A549 (cell line): ENCODE data around the gene SLC30A1. TPM values are rescaled to one million over a fixed set of nuclear protein-coding genes. Genes with fewer than 3 reads are reported as not detected.
"Not testable (repeated sequence)": the region's sequence is repeated elsewhere in the genome, so short reads cannot be mapped to it uniquely, and the experiment has no call there.

Experiments used
- ATAC-seq, 2 experiments: fragments of 200-7000 bp in 1 of 2; fragments of >200 bp in 1 of 2; cut with Nextera tagmentation in 1 of 2; cut with Tn5 transposase in 1 of 2; 3 replicates each; pipeline versions ENCODE4 v1.8.0 to v1.9.1; 2018 to 2020; ENCODE audit warnings: mild to moderate bottlenecking in 1 of 2, moderate library complexity in 1 of 2
- CTCF ChIA-PET: fragments of 300-600 bp; sonication (Branson Sonifier 250); formaldehyde crosslinking; extraction: SDS; loops from one replicate; lab custom pipeline; 2021; ENCODE audit warnings: antibody characterized with exemption, inconsistent platforms; lab: Yijun Ruan, JAX
- POLR2A ChIA-PET: fragments of 350-600 bp; formaldehyde crosslinking; extraction: SDS; loops from one replicate; lab custom pipeline; 2021; ENCODE audit warnings: antibody characterized with exemption, inconsistent platforms; lab: Yijun Ruan, JAX
- DNase-seq, 2 experiments: peaks; one replicate each; pipeline versions ENCODE4 v3.0.0 to v3.0.0-alpha.2; 2011 to 2016; ENCODE audit warnings: low read depth in 1 of 2, low spot score in 1 of 2
- FAIRE-seq: peaks from 2 replicates; lab custom pipeline; 2011; peaks lifted over from hg19 to GRCh38; lab: Jason Lieb, UNC
- H3K27ac ChIP-seq, 2 experiments: fragments of >200 bp; sonication (Bioruptor Twin); formaldehyde crosslinking; 3 replicates each; pipeline ENCODE4 v1.5.1; 2016 to 2017
- H3K4me1 ChIP-seq: fragments of >200 bp; sonication (Bioruptor Twin); formaldehyde crosslinking; 3 replicates; pipeline ENCODE4 v1.6.1; 2016
- H3K4me2 ChIP-seq: fragments of >200 bp; sonication (Bioruptor Twin); formaldehyde crosslinking; 3 replicates; pipeline ENCODE4 v1.6.1; 2016
- H3K4me3 ChIP-seq: fragments of >200 bp; sonication (Bioruptor Twin); formaldehyde crosslinking; 3 replicates; pipeline ENCODE4 v1.5.1; 2016
- H3K9me3 ChIP-seq: fragments of >200 bp; sonication (Bioruptor Twin); formaldehyde crosslinking; 3 replicates; pipeline ENCODE4 v1.6.1; 2016
- BCL3 ChIP-seq: fragments of >200 bp; sonication (Bioruptor Twin); formaldehyde crosslinking; IDR thresholded peaks from 3 replicates; pipeline ENCODE4 v1.6.1; 2016
- CHD2 ChIP-seq: fragments of 150-350 bp; IDR thresholded peaks from 2 replicates; pipeline ENCODE4 v1.6.1; 2014; ENCODE audit warnings: low read length; ENCODE audit not compliant: partially characterized antibody
- FOSL2 ChIP-seq, 2 experiments: fragments of 450-650 bp in 1 of 2; fragments of >200 bp in 1 of 2; sonication (Bioruptor Twin) in 1 of 2; formaldehyde crosslinking; IDR thresholded peaks; 2 replicates each; pipeline versions ENCODE4 v1.5.0 to v1.6.1; 2016 to 2020; ENCODE audit warnings: mild to moderate bottlenecking in 1 of 2, moderate library complexity in 1 of 2
- GATA3 ChIP-seq: IDR thresholded peaks from 2 replicates; pipeline ENCODE4 v1.6.1; 2012; ENCODE audit warnings: borderline replicate concordance
- HDAC2 ChIP-seq: fragments of 200-600 bp; sonication (generic); IDR thresholded peaks from 2 replicates; pipeline ENCODE4 v1.6.1; 2016
- HES2 ChIP-seq: fragments of >200 bp; sonication (Bioruptor Twin); formaldehyde crosslinking; IDR thresholded peaks from 2 replicates; pipeline ENCODE4 v1.6.1; 2016
- HEYL ChIP-seq: fragments of 250-450 bp; sonication (Bioruptor Pico); IDR thresholded peaks from 2 replicates; pipeline ENCODE4 v1.8.0; 2021; ENCODE audit warnings: mild to moderate bottlenecking, moderate library complexity
- HMGXB4 ChIP-seq: fragments of 250-450 bp; sonication (Bioruptor Pico); IDR thresholded peaks from 2 replicates; pipeline ENCODE4 v1.5.0; 2021; ENCODE audit warnings: mild to moderate bottlenecking, moderate library complexity, borderline replicate concordance
- HOXB13 ChIP-seq: fragments of 250-450 bp; sonication (Bioruptor Pico); IDR thresholded peaks from 2 replicates; pipeline ENCODE4 v1.5.0; 2020; ENCODE audit warnings: low read depth, mild to moderate bottlenecking, moderate library complexity
- HOXB5 ChIP-seq: fragments of 250-450 bp; sonication (Bioruptor Pico); IDR thresholded peaks from 2 replicates; pipeline ENCODE4 v1.5.0; 2020; ENCODE audit warnings: mild to moderate bottlenecking, moderate library complexity
- JUN ChIP-seq, 2 experiments: fragments of >200 bp; sonication (Bioruptor Twin); formaldehyde crosslinking; IDR thresholded peaks; 2 replicates in 1 of 2; 3 replicates in 1 of 2; pipeline ENCODE4 v1.6.1; 2016 to 2017
- KDM5A ChIP-seq: fragments of 200-600 bp; sonication (generic); IDR thresholded peaks from 2 replicates; pipeline ENCODE4 v1.6.1; 2016; ENCODE audit warnings: antibody characterized with exemption, mild to moderate bottlenecking
- MAX ChIP-seq: IDR thresholded peaks from 2 replicates; pipeline ENCODE4 v1.6.1; 2012
- PHF8 ChIP-seq: fragments of 200-600 bp; sonication (generic); IDR thresholded peaks from 2 replicates; pipeline ENCODE4 v1.6.1; 2016; ENCODE audit warnings: low read depth, mild to moderate bottlenecking, antibody characterized with exemption, moderate library complexity, borderline replicate concordance
- POLR2AphosphoS2 ChIP-seq: conservative IDR thresholded peaks from 2 replicates; pipeline ENCODE4 v1.6.1; 2012; ENCODE audit warnings: low read length, improper control_type of control experiment, inconsistent platforms
- RAD21 ChIP-seq, 2 experiments: fragments of >200 bp in 1 of 2; sonication (Bioruptor Twin) in 1 of 2; formaldehyde crosslinking in 1 of 2; IDR thresholded peaks in 1 of 2; conservative IDR thresholded peaks in 1 of 2; 2 replicates in 1 of 2; 3 replicates in 1 of 2; pipeline ENCODE4 v1.6.1; 2012 to 2018; ENCODE audit warnings: inconsistent platforms in 1 of 2
- RCOR1 ChIP-seq: fragments of 150-350 bp; IDR thresholded peaks from 2 replicates; pipeline ENCODE4 v1.6.1; 2014; ENCODE audit warnings: antibody characterized with exemption, low read length, low read depth
- RFX5 ChIP-seq: fragments of 450-650 bp; IDR thresholded peaks from 2 replicates; pipeline ENCODE4 v1.7.1; 2014; ENCODE audit warnings: antibody characterized with exemption, mild to moderate bottlenecking, moderate library complexity
- SMC3 ChIP-seq: fragments of >200 bp; sonication (Bioruptor Twin); formaldehyde crosslinking; IDR thresholded peaks from 3 replicates; pipeline ENCODE4 v1.6.1; 2018; ENCODE audit warnings: inconsistent platforms
- TFCP2L1 ChIP-seq: fragments of 250-450 bp; sonication (Bioruptor Pico); IDR thresholded peaks from 2 replicates; pipeline ENCODE4 v1.5.0; 2021; ENCODE audit warnings: mild to moderate bottlenecking
- USF2 ChIP-seq: fragments of 450-650 bp; IDR thresholded peaks from 2 replicates; pipeline ENCODE4 v1.6.1; 2014; ENCODE audit warnings: antibody characterized with exemption
- ZNF302 ChIP-seq: fragments of 250-450 bp; sonication (Bioruptor Pico); IDR thresholded peaks from 2 replicates; pipeline ENCODE4 v1.9.0; 2021; ENCODE audit warnings: inconsistent platforms, mild to moderate bottlenecking, moderate library complexity
- WGBS: methylation state at CpG from one replicate; pipeline ENCODE4 v1.1.6; 2017; ENCODE audit errors: missing lambda C conversion rate; 5-methylcytosine and 5-hydroxymethylcytosine counted together
- polyA plus RNA-seq, 4 experiments: library from polyadenylated mRNA; depleted of rRNA in 3 of 4; stranded (reverse); fragments of >200 nt; fragmentation: RNase III in 1 of 4; extraction: RNeasy Plus Mini Kit Qiagen cat#74134 plus additional on column Dnase treatment in 1 of 4; gene quantifications; 2 replicates in 3 of 4; 3 replicates in 1 of 4; pipeline ENCODE4 v1.2.3, GENCODE V29; 2011 to 2017

SLC30A1 gene
- polyA plus RNA-seq, 2 of the 4 experiments (the other 2 are of a cell fraction) = 20.6 to 27.0 TPM

- no peak for TF ChIP-seq USF2
Observed at GRCh38 chr1:211541278-211541677, 37.7 kb downstream of the SLC30A1 start (continued).

GRCh38 chr1:211540824-211541223 lies 38.1 kb downstream of the SLC30A1 start:
- POLR2A ChIA-PET = not testable (repeated sequence)
- CTCF ChIA-PET = interaction anchor here (1.6 to 2.6 kb wide), 2 partner anchors 11 to 26 kb away, joined by 5 to 11 read pairs; no protein-coding TSS in a partner anchor
- 0% methylated on average over 1 of the region's 1 CpG for WGBS

GRCh38 chr1:211538287-211538686 lies 40.7 kb downstream of the SLC30A1 start:
- ATAC-seq = no peak
- H3K27ac ChIP-seq = no peak overlapping the region
- TF ChIP-seq ZNF302 (CRISPR knock-in tag) = no peak
- no peak for TF ChIP-seq CHD2
- no peak for TF ChIP-seq FOSL2 (IDR thresholded peaks at IDR 0.05)
- TF ChIP-seq FOSL2 (CRISPR knock-in tag; IDR thresholded peaks at IDR 0.05) = no peak
- TF ChIP-seq HMGXB4 (CRISPR knock-in tag) = no peak
- TF ChIP-seq MAX = no peak
- no peak for TF ChIP-seq HDAC2
- TF ChIP-seq SMC3 = no peak
- ChIA-PET CTCF (interaction anchor here (1.3 to 2.4 kb wide), 4 partner anchors 21 to 215 kb away, joined by 5 to 10 read pairs (median 8); no protein-coding TSS in a partner anchor), POLR2A (interaction anchor here (0.6 kb wide), 1 partner anchor 23 kb away, joined by 3 read pairs; no protein-coding TSS in a partner anchor)
- H3K4me3 ChIP-seq = no peak overlapping the region
- no peaks in the 10 kb centered on the region for H3K9me3 ChIP-seq
- no peak for FAIRE-seq
- no peaks in the 10 kb centered on the region for H3K4me1 ChIP-seq
- DNase-seq = no peak
- no peak overlapping the region for H3K4me2 ChIP-seq
- 89% methylated on average over 8 of the region's 8 CpGs for whole genome bisulfite sequencing

More at GRCh38 chr1:211540824-211541223, 38.1 kb downstream of the SLC30A1 start:
- H3K27ac ChIP-seq, ATAC-seq, FAIRE-seq, H3K4me3 ChIP-seq, H3K4me1 ChIP-seq, H3K4me2 ChIP-seq, H3K9me3 ChIP-seq, DNase-seq: not testable (repeated sequence)

GRCh38 chr1:211537253-211537652 lies 41.7 kb downstream of the SLC30A1 start:
- ChIA-PET POLR2A (no interaction called here), CTCF (interaction anchor here (0.6 to 2.4 kb wide), 6 partner anchors 20 to 214 kb away, joined by 3 to 10 read pairs (median 4); no protein-coding TSS in a partner anchor)
- H3K27ac ChIP-seq = no peak overlapping the region
- WGBS = 83% methylated on average over 4 of the region's 4 CpGs
- no peak overlapping the region for H3K4me2 ChIP-seq
- ATAC-seq (no peak; a peak in 1 of 6 replicates), DNase-seq (no peak), FAIRE-seq (no peak)
- no peak overlapping the region for H3K4me3 ChIP-seq
- TF ChIP-seq JUN (IDR thresholded peaks at IDR 0.05) (no peak), POLR2AphosphoS2 (no peak), HES2 (no peak), HMGXB4 (CRISPR knock-in tag) (no peak), TFCP2L1 (CRISPR knock-in tag) (no peak), HDAC2 (no peak), GATA3 (no peak), RAD21 (conservative IDR thresholded peaks at IDR 0.05 in 1 of 2, IDR thresholded peaks at IDR 0.05 in 1 of 2) (no peak), PHF8 (no peak), USF2 (no peak), KDM5A (no peak), BCL3 (no peak), HEYL (CRISPR knock-in tag) (no peak), RFX5 (no peak), ZNF302 (CRISPR knock-in tag) (no peak), HOXB5 (CRISPR knock-in tag) (no peak), HOXB13 (CRISPR knock-in tag) (no peak), RCOR1 (no peak)
- H3K9me3 ChIP-seq = no peaks in the 10 kb centered on the region
- no peaks in the 10 kb centered on the region for H3K4me1 ChIP-seq
